NCI-H128 (cell line): ENCODE results near the gene CBY1.

Experiments used
- DNase-seq: peaks from one replicate; lab custom pipeline; 2025; ENCODE audit not compliant: unreplicated experiment; lab: John Stamatoyannopoulos, UW

CBY1 gene

GRCh38 chr22:38720350-38720749 is 63.9 kb downstream of the CBY1 start:
- no peak for DNase-seq

- DNase-seq, result no peak
Observed at GRCh38 chr22:38721551-38721950, 65.1 kb downstream of the CBY1 start.
